CD4-positive, alpha-beta T cell (primary cell): ENCODE results near the gene FAM131C. TPM values are rescaled to one million over a fixed set of nuclear protein-coding genes. Genes with fewer than 3 reads are reported as not detected.

Experiments
- ATAC-seq: fragments of 200-7000 bp; cut with Tn5 transposase; one replicate; pipeline ENCODE4 v1.10.0; 2022; ENCODE audit warnings: mild to moderate bottlenecking; ENCODE audit not compliant: poor library complexity
- CTCF ChIA-PET: fragments of 350-600 bp; sonication (Branson Sonifier 250); formaldehyde crosslinking; loops from one replicate; lab custom pipeline; 2021; ENCODE audit warnings: antibody characterized with exemption, inconsistent platforms; lab: Charles Lee
- POLR2A ChIA-PET: fragments of 350-600 bp; sonication (Branson Sonifier 250); formaldehyde crosslinking; loops from one replicate; lab custom pipeline; 2021; ENCODE audit warnings: antibody characterized with exemption, inconsistent platforms; lab: Charles Lee
- DNase-seq, 14 experiments: peaks; one replicate each; pipeline ENCODE4 v3.0.0-alpha.2; 2013 to 2020; ENCODE audit warnings: mixed read lengths in 2 of 14
- H3K27ac ChIP-seq, 2 donors: one replicate each; pipeline versions ENCODE4 v1.5.1 to v1.7.0; 2013; ENCODE audit warnings: low read length in 2 of 2, low read depth in 1 of 2, mild to moderate bottlenecking in 1 of 2
- H3K27me3 ChIP-seq, 2 experiments: 1 replicate in 1 of 2; 2 replicates in 1 of 2; pipeline versions ENCODE4 v1.6.1 to v1.7.0; 2013; ENCODE audit warnings: low read length in 2 of 2, control low read depth in 1 of 2, mild to moderate bottlenecking in 1 of 2, moderate library complexity in 1 of 2; ENCODE audit not compliant: insufficient read depth in 2 of 2, control insufficient read depth in 1 of 2
- H3K36me3 ChIP-seq: one replicate; pipeline ENCODE4 v1.6.1; 2013; ENCODE audit warnings: low read length, control low read depth; ENCODE audit not compliant: insufficient read depth
- H3K4me1 ChIP-seq: one replicate; pipeline ENCODE4 v1.6.1; 2013; ENCODE audit warnings: low read length, control low read depth; ENCODE audit not compliant: insufficient read depth
- H3K4me3 ChIP-seq: one replicate; pipeline ENCODE4 v1.5.1; 2013; ENCODE audit warnings: mild to moderate bottlenecking, low read length, moderate library complexity
- H3K9me3 ChIP-seq, 2 experiments: 1 replicate in 1 of 2; 2 replicates in 1 of 2; pipeline versions ENCODE4 v1.6.1 to v1.7.0; 2013; ENCODE audit warnings: low read length in 2 of 2, mild to moderate bottlenecking in 2 of 2, control low read depth in 1 of 2, moderate library complexity in 1 of 2; ENCODE audit not compliant: control insufficient read depth in 1 of 2, insufficient read depth in 1 of 2
- H3K27ac Mint-ChIP-seq: one replicate; pipeline ENCODE4 v1.8.0; 2020; ENCODE audit warnings: mixed read lengths
- H3K27me3 Mint-ChIP-seq: one replicate; pipeline ENCODE4 v1.8.0; 2021; ENCODE audit warnings: mixed read lengths
- H3K36me3 Mint-ChIP-seq: one replicate; pipeline ENCODE4 v1.8.0; 2021; ENCODE audit warnings: low read depth, mixed read lengths
- H3K4me1 Mint-ChIP-seq: one replicate; pipeline ENCODE4 v1.8.0; 2021; ENCODE audit warnings: low read depth, mixed read lengths
- H3K4me3 Mint-ChIP-seq: one replicate; pipeline ENCODE4 v1.8.0; 2020; ENCODE audit warnings: mild to moderate bottlenecking, mixed read lengths
- H3K9me3 Mint-ChIP-seq: one replicate; pipeline ENCODE4 v1.8.0; 2020; ENCODE audit warnings: mixed read lengths
- intact Hi-C, 2 experiments: fragments of 100-400 bp; cut with DNase I in 1 of 2; cut with micrococcal nuclease in 1 of 2; formaldehyde crosslinking; loops; one replicate each; pipeline versions ENCODE4 v1.15.1 to v1.9.0; 2023 to 2025; cut with DNase I, micrococcal nuclease
- total RNA-seq, 174 experiments: library from RNA in 2 of 174; stranded (reverse) in 2 of 174; gene quantifications; one replicate each; pipeline ENCODE4 v1.2.3 and lab custom pipeline; 2021 to 2026
- TF ChIP-seq, protein P1 (sequence below): fragments of 200-600 bp; IDR thresholded peaks from one replicate; pipeline ENCODE4 v1.8.0; 2022; ENCODE audit warnings: antibody characterized with exemption, mild to moderate bottlenecking

Gene FAM131C
- total RNA-seq, 2 experiments from 2014 or later, result not detected

DNA sequence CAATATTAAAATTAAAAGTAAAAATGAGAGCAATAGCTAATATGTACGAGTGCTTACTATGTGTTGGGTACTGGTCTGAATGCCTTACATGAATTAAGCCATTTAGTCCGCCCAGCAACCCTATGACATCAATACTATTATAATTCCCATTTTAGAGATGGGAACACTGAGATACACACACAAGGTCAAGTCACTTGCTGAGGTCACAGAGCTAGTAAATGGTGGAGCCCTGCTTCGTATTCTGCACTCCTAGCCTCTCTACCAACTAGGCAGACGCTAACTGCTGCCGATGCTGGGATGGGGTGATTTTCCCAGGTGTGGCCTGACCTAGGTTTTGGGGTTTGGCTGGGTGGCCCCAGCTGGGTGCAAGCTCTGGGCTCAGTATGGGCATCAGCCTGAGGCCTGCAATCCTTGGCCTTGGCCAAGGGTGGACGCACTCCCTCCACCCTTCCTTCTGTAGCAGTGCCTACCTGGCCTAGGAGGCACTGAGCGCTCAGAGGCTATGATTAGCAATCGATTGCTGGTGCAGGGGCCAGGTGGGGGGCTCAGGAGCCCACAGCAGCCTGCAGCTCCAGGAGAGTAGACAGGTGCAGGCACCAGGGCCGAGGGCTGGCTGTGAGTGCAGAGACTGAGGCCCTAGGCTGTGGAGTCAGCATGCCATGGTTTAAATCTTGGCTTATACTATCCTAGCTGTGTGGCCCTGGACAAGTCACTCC, 2.7 kb downstream of the FAM131C start:
- ChIA-PET POLR2A (interaction anchor here (0.5 to 1.5 kb wide), 2 partner anchors 17 to 166 kb away, joined by 3 to 4 read pairs; partner anchors contain the start of gene CPLANE2), CTCF (interaction anchor here (1.2 to 1.9 kb wide), 2 partner anchors 8 to 117 kb away, joined by 3 to 6 read pairs; no protein-coding TSS in a partner anchor)
- Mint-ChIP-seq H3K4me3 (no peak overlapping the region), H3K36me3 (no peaks in the 10 kb centered on the region), H3K27me3 (peaks cover 19% of the 10 kb centered on the region), H3K9me3 (no peaks in the 10 kb centered on the region), H3K27ac (no peak overlapping the region), H3K4me1 (peaks cover 25% of the 10 kb centered on the region)
- TF ChIP-seq, protein P1, sequence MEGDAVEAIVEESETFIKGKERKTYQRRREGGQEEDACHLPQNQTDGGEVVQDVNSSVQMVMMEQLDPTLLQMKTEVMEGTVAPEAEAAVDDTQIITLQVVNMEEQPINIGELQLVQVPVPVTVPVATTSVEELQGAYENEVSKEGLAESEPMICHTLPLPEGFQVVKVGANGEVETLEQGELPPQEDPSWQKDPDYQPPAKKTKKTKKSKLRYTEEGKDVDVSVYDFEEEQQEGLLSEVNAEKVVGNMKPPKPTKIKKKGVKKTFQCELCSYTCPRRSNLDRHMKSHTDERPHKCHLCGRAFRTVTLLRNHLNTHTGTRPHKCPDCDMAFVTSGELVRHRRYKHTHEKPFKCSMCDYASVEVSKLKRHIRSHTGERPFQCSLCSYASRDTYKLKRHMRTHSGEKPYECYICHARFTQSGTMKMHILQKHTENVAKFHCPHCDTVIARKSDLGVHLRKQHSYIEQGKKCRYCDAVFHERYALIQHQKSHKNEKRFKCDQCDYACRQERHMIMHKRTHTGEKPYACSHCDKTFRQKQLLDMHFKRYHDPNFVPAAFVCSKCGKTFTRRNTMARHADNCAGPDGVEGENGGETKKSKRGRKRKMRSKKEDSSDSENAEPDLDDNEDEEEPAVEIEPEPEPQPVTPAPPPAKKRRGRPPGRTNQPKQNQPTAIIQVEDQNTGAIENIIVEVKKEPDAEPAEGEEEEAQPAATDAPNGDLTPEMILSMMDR, result no peak
- DNase-seq (no peak), ATAC-seq (no peak)
- Histone ChIP-seq H3K4me1 (peaks cover 29% of the 10 kb centered on the region), H3K36me3 (no peaks in the 10 kb centered on the region), H3K4me3 (no peak overlapping the region), H3K9me3 (no peaks in the 10 kb centered on the region), H3K27ac (no peak overlapping the region), H3K27me3 (peaks cover 9 to 10% of the 10 kb centered on the region in 2 experiments)
- intact Hi-C loops, result no loop called here

DNA sequence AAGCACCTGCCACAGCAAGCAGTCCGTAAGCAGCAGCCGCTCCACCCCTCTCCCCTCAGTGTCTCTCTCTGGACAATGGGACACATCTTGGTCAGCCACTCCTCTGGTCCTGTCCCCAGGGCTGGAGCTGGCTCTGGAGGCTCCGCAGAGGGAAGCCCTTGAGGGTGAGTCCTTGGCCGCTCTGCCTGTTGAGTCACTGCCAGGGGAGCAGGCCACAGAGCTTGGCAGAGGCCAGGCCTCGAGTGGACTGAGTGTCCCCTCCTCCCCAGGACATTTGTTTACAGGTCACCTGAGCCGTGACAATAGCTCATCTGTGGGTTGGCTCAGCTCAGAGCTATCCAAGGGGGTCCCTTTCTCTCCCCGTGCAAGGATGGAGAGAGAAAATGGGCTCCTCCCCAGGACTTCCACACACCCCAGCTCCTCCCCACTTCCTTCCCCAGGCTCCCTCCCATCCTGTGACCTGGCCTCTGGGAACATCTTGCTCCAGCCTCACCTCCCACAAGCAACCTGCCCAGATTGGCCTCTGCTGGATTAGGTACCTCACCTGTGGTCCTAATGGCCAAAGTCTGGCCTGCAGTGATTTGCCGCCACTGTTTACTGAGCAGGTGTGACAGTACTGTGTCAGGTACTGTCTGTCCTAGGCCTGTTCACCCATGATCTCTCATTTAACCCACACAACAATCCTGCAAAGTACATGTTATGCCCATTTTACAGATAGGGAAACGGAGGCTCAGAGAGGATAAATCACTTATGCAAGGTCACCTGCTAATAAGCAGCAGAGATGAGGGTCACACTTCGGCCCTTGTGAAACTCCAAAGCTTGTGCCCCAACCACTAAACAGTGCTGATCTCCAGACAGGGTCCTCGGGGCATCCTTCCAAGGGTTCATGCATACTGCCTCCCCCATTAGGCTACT, 4.8 kb downstream of the FAM131C start:
- H3K27me3 Mint-ChIP-seq, result peaks cover 11% of the 10 kb centered on the region
- TF ChIP-seq, protein P1, result no peak
- POLR2A ChIA-PET, result interaction anchor here (0.6 kb wide), 1 partner anchor 239 kb away, joined by 3 read pairs; no protein-coding TSS in a partner anchor
- Histone ChIP-seq H3K27me3 (peaks cover 4% of the 10 kb centered on the region in 2 experiments), H3K27ac (no peak overlapping the region), H3K4me3 (no peak overlapping the region), H3K4me1 (peaks cover 35% of the 10 kb centered on the region), H3K9me3 (no peaks in the 10 kb centered on the region), H3K36me3 (no peaks in the 10 kb centered on the region)
- ATAC-seq (no peak), DNase-seq (no peak)
- no peak overlapping the region for H3K4me3 Mint-ChIP-seq
- H3K27ac Mint-ChIP-seq, result no peak overlapping the region
- CTCF ChIA-PET, result interaction anchor here (1.9 kb wide), 1 partner anchor 10 kb away, joined by 6 read pairs; no protein-coding TSS in a partner anchor
- no peaks in the 10 kb centered on the region for H3K36me3 Mint-ChIP-seq
- intact Hi-C loops, result no loop called here
- peaks cover 22% of the 10 kb centered on the region for H3K4me1 Mint-ChIP-seq
- no peaks in the 10 kb centered on the region for H3K9me3 Mint-ChIP-seq

DNA sequence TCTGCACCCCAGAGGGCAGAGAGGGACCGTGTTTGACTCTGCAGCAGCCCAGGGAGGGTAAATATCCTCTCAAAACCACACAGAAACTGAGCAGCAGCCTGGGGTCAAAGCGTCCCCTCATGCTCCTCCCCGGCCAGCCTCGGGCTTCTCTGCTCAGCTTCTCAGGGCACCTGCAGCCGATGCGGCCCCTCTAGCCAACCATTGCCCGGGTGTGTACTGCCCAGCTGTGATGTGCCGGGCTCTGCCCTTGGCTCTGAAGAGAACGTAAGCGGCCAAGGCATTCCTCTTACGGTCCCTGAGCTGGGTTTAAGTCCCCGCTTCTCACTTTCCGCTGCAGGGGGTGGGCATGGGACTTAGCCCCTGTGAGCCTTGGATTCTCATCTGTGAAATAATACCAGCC, 5.5 kb downstream of the FAM131C start:
- Histone ChIP-seq H3K27ac (no peak overlapping the region), H3K36me3 (no peaks in the 10 kb centered on the region), H3K9me3 (no peaks in the 10 kb centered on the region), H3K4me3 (no peak overlapping the region), H3K27me3 (peaks cover 4% of the 10 kb centered on the region in 2 experiments), H3K4me1 (peaks cover 32% of the 10 kb centered on the region)
- TF ChIP-seq, protein P1, result no peak
- ChIA-PET CTCF (interaction anchor here (1.1 kb wide), 1 partner anchor 11 kb away, joined by 3 read pairs; no protein-coding TSS in a partner anchor), POLR2A (interaction anchor here (0.6 kb wide), 1 partner anchor 240 kb away, joined by 3 read pairs; no protein-coding TSS in a partner anchor)
- H3K9me3 Mint-ChIP-seq, result no peaks in the 10 kb centered on the region
- intact Hi-C loops, result no loop called here
- no peak for DNase-seq
- H3K27me3 Mint-ChIP-seq, result peaks cover 10% of the 10 kb centered on the region
- H3K36me3 Mint-ChIP-seq, result no peaks in the 10 kb centered on the region
- peaks cover 21% of the 10 kb centered on the region for H3K4me1 Mint-ChIP-seq
- no peak overlapping the region for H3K27ac Mint-ChIP-seq
- no peak for ATAC-seq
- H3K4me3 Mint-ChIP-seq, result no peak overlapping the region
